HG02571 (cell line): ENCODE measurements around the gene ZNF777.

ENCODE experiments used
- ATAC-seq: cut with Tn5 transposase; IDR thresholded peaks from one replicate; pipeline ENCODE4 v1.9.1; 2021; ENCODE audit warnings: mild to moderate bottlenecking, moderate library complexity; ENCODE audit not compliant: unreplicated experiment

ZNF777 gene

DNA sequence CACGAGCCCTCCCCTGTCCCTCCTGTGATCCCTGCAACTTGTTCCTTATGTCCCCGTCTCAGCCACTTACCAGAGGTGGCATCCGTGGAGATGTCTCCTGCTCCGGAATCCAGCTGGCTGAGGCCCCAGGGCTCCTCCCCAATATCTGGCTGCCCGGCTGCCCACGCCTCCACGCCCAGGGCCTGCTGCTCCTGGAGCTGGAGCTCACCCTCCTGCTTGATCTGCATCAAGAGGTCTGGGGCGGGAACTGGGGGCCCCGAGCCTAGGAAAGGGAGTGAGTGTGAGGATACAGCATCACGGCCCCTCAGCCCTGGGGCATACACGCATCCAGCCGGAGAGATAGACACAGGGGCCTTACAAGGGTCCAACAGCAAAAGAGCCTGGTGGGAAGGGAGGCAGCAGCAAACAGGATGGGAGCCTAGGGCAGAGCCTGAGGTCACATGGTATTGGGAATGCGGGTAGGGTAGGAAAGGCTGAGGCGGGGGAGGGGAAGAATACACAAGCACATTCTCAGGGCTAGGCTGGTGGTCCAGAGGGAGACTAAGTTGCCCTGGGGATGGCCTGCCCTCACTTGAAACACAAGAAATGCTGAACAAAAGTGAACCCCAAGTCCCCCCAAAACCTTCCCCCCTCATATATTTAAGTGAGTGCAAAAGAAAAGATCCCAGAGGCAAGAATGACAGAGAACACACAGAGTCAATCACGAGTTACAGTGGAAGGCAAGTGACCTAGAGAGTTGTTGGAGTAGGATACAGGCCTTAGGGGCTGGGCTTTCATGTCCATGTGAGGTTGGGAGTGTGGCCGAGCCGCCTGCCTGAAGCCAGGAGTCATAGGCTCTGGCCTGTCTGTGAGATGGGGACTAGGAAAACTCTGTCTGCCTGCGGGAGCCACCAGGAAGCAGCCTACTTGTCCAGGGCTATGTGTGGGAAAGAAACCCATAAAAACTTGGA lies 16.9 kb upstream of the ZNF777 start:
- no peak for ATAC-seq

DNA sequence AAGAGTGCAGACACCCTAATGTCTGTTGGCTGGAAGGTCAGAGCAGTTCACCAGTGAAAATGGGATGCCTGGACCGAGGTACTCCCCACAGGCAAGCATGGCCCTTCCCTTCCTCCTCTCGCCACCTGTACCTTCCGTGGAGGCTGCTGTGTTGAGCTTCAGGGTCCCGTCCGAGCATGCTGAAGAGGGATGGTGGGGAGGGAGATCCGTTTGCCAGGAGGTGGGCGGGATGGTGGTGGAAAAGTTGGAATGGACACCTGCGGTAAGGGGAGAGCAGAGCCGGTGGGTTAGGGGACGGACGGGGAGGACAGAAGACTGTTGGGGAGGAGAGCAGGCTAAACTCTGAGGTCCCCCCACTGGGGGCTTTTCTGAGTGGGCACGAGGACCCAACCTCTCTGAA lies 15.9 kb upstream of the ZNF777 start:
- ATAC-seq = no peak

- no peak for ATAC-seq
Observed at GRCh38 chr7:149475121-149476045, 14.5 kb upstream of the ZNF777 start.

DNA sequence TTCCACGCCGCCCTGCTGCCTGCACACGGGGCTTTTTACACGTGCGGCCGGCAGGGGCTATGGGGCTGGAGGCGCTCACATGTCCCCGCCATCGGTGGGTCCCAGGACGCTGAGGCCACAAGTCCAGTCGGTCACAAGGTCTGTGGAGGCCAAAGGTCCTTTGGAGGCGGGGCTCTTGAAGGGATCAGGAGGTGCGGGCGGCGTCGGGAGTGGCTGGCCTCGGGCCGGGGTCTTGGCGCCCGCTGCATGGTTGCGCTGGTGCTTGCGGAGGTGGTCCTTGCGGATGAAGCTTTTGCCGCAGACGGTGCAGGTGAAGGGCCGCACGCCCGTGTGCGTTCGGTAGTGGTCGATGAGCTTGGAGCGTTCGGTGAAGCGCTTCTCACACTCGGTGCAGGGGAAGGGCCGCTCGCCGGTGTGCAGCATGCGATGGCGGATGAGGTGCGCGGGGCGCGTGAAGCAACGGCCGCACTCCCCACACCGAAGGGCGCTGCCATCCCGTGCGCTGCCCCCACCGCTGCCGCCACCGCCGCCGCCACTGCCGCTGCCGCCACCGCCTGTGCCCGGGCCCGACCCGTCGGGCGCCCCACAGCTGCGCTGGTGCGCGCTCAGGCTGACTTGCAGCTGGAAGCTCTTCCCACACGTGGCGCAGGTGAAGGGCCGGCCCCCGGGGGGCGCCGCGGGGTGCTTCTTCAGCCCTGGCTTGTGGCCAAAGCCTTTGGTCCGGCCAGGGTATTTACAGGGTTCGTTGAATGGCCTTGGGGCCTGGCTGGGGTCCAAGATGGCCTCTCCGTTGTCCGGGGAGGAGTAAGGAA lies 13.7 kb upstream of the ZNF777 start:
- no peak for ATAC-seq

DNA sequence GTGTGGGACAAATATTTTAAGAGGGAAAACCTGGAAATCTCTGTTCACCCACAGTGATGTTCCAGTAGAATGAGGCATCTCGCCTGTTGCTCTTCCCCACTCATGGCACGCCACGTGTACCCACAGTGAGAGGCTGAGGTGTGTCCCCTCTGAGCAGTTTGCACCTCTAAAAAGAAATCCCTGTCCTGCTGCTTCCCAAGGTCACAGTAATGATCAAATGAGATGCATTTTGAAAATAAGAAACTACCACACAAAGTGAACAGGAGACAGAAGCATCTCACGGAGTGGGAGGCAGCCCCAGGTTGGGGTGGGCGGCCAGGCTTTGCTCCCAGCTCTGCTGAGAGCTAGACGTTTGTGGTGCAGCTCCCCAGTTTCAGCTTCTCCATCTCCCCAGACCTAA lies 12.4 kb upstream of the ZNF777 start:
- no peak for ATAC-seq

DNA sequence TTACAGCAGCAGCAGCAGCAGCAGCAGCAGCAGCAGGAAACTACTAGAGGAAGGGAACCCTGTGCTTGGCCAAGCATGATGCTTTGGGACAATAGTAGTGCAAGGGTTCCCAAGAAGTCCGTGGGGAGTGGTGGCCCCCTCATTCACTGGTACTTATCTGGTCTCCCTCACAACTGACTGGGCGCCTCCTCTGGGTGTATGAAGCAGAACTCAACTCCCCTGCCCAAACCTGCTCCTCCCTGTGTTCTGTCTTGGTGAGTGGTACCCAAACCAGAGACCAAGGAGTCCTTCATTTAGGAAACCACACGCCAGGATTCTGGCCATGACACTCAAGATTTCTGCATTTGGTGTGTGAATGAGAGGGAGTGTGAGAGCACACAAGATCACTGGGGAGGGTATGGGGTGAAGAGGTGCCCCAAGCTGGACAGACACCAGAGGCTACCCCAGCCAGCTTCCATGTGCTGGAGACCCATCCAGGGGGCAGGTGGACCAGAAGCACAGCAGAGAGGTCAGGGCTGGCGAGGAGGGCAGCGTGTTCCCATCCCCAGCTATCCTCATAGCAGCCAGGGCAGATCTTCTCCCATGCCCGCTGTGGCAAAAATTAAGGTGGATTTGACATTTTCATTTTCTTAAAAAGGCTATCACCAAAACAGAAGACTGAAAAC lies 10.6 kb upstream of the ZNF777 start:
- ATAC-seq = no peak

GRCh38 chr7:149469806-149470205 lies 8.9 kb upstream of the ZNF777 start:
- no peak for ATAC-seq

DNA sequence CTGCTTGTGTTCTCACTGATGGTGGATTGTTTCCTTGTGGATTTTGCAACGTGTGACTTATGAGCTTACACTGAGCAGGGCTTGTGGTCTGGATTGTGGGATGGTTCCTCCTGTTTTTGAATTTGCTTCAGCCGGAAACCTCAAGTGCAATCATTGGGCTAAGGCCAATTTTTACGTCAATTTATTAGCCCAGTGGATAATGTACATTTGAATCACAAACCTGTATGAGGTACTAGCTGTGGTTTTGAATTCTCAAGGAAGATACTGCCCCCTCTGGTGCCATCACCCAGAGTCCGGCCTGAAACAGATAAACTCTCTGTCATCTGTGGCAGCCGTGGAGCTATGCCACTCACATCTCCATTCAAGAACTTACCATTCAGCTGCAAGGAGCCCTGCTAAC lies 7.3 kb upstream of the ZNF777 start:
- ATAC-seq = no peak

DNA sequence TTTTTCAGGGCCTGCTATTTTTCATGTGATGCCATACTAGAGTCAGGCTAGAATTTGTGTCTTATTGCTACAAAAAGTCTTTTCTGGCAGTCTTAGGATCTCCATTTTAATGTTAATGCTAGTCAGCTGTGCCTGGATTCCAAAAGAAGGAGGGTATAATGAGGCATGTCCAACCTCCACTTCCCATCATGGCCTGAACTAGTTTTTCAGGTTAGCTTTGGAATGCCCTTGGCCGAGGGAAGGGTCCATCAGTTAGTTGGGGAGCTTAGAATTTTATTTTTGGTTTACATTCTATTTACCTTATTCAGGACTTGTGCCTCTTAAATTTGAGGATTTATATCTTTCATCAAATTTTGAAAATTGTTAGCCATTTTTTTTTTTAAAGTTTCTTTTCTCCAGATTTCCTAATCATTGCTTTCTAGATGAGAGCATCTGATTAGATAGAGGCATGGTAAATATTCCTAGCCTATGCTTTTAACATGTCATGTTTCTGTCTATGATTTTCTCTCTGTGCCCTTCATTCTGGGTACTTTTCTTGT lies 6.5 kb upstream of the ZNF777 start:
- ATAC-seq = no peak

GRCh38 chr7:149466364-149466763 lies 5.5 kb upstream of the ZNF777 start:
- ATAC-seq = no peak

GRCh38 chr7:149463500-149464161 lies 2.8 kb upstream of the ZNF777 start:
- no peak for ATAC-seq

GRCh38 chr7:149462101-149462520 lies 1.2 kb upstream of the ZNF777 start:
- no peak for ATAC-seq

DNA sequence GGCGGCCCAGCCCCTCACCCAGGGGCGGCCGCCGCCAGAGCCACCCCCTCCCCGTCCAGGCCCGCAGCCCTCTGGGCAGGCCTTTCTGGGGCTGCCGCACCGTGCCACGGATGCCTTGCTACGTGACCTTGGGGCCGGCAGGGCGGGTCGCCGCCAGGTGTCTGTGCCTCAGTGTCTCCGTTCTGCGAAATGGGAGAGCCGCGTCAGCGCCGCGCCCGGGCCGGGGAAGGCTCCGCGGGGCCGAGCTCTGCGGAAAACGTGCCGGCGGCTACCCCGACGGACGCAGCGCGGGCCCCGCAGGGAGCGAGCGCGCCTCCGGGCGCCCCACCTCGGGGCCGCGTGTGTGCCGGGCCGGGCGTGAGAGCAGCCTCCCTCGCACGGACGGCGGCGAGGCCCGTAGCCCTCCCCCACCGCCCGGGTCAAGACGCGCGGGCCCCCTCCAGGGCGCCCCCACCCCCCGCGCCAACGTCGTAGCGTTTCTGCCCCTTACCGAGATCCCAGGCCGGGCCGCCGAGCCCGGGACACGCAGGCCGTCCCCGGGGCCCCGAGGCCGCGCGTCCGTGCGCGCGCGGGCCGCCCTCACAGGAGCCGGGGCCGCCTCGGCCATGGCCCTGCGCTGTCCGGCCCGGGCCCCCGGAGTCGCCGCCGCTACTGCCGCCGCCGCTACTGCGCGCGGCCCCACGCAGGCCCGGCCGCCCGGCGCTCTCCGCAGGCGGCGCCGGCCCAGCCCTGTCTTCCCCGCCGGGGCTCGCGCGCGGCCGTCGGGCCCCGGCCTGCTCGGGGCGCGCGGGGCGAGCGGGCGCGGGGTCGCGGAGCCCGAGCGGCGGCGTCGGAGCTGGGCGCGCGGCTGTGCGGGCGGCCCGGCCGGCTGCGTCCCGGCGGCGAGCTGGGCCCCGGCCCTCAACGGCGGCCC lies 1.1 kb downstream of the ZNF777 start:
- ATAC-seq = peak; percentile 25

DNA sequence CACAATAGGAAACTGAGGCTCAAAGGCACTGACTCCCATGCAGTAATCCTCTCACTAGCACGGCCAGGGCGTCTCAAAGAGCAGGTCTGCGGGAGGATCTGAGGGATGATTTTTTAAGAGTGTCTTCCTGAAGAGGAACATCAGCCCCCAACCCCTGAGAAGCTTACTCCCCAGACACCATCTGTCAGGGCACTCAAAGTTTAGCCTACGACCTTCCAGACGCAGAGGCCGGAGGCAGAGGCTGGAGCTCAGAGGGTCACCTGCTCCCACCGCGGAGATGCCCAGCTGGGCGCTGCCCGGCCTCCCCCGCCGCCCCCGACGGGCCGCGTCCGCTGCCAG lies 1.7 kb downstream of the ZNF777 start:
- ATAC-seq = no peak

DNA sequence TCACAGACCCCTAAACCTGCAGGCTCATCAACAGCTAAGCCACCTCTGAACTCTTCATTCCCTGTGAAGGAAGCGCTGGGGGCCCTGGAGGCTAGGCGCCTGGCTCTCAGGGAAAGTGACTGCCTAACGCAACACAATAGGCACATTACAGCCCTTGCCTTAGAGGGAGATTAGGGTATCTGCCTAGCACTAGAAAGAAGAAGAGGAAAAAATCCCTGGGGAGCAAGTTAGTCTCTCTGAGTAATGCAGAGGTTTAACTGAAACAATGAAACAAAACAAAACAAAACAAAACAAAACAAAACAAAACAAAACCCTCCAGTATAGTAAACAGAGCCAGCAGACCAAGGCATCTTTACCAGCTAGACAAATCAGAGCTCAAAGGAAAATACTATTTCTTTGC lies 2.6 kb downstream of the ZNF777 start:
- ATAC-seq = no peak

- no peak for ATAC-seq
Observed at GRCh38 chr7:149457766-149458165, 3.1 kb downstream of the ZNF777 start.

- ATAC-seq = no peak
Observed at GRCh38 chr7:149456506-149457421, 4.1 kb downstream of the ZNF777 start.
